Kasumi-1 (cell line): Measurements from ENCODE around the gene MDH1.
"Not testable (repeated sequence)": the region's sequence is repeated elsewhere in the genome, so short reads cannot be mapped to it uniquely, and the experiment has no call there.

Experiments used
- DNase-seq, 2 experiments: peaks; one replicate each; lab custom pipeline; 2025; lab: John Stamatoyannopoulos, UW

The MDH1 gene

GRCh38 chr2:63589148-63589958, 590 bp downstream of the MDH1 start:
- peak in 1 of 2 experiments; percentile 14 for DNase-seq

GRCh38 chr2:63590626-63591408, 2.1 kb downstream of the MDH1 start:
- DNase-seq = peak; percentile 63 to 75

- DNase-seq = no peak
These were observed 2.9 kb downstream of the MDH1 start for GRCh38 chr2:63591566-63592175.

GRCh38 chr2:63594660-63595059, 5.9 kb downstream of the MDH1 start:
- DNase-seq = peak; percentile 3 to 7

- peak; percentile 20 to 23 for DNase-seq
These were observed 7.7 kb downstream of the MDH1 start for GRCh38 chr2:63596401-63596883.

GRCh38 chr2:63598981-63599380, 10.2 kb downstream of the MDH1 start:
- DNase-seq = no peak

GRCh38 chr2:63600881-63601460, 12.2 kb downstream of the MDH1 start:
- DNase-seq = no peak

GRCh38 chr2:63604666-63605065, 15.9 kb downstream of the MDH1 start:
- DNase-seq = no peak

- not testable (repeated sequence) for DNase-seq
These were observed 20.1 kb downstream of the MDH1 start for GRCh38 chr2:63608865-63609264.

GRCh38 chr2:63610525-63610924, 21.8 kb downstream of the MDH1 start:
- no peak for DNase-seq

- DNase-seq = no peak
These were observed 24.7 kb downstream of the MDH1 start for GRCh38 chr2:63613391-63613901.

- DNase-seq = no peak
These were observed 25.7 kb downstream of the MDH1 start for GRCh38 chr2:63614448-63614968.

- DNase-seq = no peak
These were observed 26.5 kb downstream of the MDH1 start for GRCh38 chr2:63614983-63615945.

- DNase-seq = no peak
These were observed 28.6 kb downstream of the MDH1 start for GRCh38 chr2:63617366-63617765.

- no peak for DNase-seq
These were observed 30.6 kb downstream of the MDH1 start for GRCh38 chr2:63619328-63619727.

GRCh38 chr2:63622751-63623150, 34.0 kb downstream of the MDH1 start:
- DNase-seq = no peak

- DNase-seq = not testable (repeated sequence)
These were observed 35.0 kb downstream of the MDH1 start for GRCh38 chr2:63623763-63624162.

- no peak for DNase-seq
These were observed 39.1 kb downstream of the MDH1 start for GRCh38 chr2:63627866-63628265.

GRCh38 chr2:63628403-63628942, 39.7 kb downstream of the MDH1 start:
- DNase-seq = no peak

GRCh38 chr2:63631501-63631900, 42.7 kb downstream of the MDH1 start:
- DNase-seq = no peak
